ENCODE data around the gene ACTG2.
A peak's percentile ranks its signal among the peaks of the same experiment; 100 is the strongest.
"Not testable (repeated sequence)": the region's sequence is repeated elsewhere in the genome, so short reads cannot be mapped to it uniquely, and the experiment has no call there.

The ACTG2 gene

DNA sequence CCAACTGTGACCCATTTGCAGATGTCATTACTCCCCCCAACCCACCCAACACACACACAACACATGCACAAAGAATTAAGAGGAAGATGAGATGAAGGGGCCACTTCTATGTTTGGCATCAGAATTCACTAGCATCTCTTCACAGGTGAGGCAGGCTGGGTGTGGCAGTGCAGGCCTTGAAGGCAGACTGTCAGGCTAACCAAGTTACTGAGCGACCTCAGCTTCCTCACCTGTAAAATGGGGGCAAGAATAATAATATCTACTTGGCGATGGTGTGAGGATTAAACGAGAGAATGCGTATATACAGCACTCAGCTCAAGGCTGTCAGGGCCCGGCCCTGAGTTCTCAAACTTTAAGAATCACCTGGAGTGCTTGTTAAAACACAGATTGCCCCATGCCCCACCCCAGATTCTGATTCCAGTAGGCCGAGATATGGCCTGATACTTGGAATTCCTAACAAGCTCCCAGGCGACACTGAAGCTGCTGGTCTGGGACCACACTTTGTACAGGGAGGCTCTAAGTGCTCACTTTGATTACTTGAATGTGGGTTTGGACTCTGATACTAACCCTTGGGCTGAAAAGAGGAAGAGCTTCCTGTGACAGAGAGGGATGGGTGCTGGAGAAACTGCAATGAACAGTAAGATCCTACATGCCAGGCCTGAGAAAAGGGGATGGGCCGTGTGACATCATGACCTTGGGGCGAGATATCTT, 1.1 kb downstream of the ACTG2 start:
- no peak for DNase-seq

DNA sequence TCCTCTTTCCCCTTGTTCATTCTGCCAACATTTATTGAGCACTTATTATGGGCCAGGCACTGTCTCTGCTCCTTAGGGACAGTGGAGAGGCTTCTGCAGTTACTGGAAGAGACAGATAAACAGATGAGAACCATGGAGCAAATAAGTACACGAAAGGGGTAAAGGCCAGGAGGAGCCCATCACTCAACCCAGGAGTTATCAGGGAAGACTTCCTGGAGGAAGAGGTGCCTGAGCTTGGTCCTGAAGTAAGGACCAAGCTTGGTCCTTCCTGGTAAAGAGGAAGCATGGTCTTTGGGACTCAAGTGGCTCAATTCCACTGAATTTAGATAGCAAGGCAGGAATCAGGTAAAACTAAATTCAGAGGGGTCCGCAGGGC, 1.7 kb downstream of the ACTG2 start:
- no peak for DNase-seq

DNA sequence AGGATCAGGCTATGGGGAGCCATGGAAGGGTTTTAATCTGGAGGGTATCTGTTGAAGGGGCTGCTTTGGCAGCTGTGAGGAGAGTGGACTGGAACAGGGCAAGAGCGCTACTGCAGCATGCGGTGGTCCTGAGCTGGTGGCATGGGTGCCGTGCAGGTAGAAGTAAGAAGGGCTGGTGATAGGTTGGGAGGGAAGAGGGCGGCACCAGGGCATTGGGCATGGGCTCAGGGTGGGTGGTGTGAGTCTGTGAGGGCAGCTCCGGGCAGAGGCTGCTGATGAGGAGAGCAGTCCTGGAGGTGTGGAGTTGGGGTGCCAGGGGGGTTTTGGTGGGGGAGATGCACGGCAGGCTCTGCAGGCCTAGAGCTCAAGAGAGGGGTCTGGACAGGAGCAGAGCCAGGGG, 2.1 kb downstream of the ACTG2 start:
- DNase-seq = no peak

DNA sequence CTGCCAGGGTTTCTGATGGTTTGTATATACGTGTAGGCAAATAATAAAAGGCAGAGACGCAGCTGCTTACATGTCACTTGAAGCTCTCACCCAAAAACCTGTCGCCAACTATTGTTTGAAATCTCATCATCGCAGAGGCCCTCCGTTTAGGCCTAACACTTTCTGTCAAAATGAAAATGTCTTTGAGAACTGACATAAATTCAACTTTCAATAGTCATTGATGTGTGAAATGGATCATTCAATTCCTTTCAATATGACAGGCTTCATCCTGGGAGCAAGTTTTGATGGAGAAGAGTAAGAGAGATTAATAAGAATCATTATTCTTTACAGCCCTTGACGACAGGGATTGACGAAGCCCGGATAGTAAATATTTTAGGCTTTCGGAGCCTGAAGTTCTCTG, 2.7 kb downstream of the ACTG2 start:
- DNase-seq = no peak

DNA sequence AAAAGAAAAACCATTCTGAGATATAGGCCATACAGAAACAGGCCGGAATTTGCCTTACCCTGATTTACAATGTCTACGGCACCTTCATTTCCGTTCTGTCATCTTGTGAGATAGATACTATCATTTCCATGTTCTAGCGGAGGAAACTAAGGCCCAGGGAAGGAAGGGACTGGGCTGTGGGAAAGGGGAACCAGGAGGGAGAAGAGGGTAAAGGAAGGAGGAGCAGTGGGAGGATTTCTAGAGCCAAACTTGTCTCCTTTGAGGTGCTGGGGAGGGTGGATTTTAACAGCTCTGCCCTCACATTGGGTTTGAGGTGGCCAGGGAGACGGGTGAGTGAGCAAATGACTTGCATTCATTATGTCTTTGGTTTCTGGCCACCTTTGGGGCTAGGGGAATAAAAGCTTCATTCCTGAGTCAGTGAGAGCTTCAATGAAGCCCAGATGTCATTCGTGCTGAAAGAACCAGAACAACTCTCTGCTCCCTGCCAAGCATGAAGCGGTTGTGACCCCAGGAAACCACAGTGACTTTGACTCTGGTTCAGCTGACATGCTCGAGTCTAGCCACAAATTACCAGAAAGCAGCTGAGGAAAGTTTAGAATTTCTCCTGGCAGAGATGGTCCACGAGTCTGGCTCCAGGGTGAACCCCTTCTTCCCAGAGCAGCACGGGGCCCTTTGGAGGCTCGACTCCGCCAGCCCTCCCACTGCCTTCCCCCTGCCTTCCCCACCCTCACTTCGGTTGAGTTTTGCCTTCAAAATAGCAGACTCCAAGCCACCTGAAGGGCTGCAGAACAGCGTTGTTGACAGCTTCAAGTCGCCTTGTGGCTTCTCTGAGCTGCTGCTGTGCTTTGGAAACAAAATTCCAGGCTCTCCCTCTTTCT, 3.8 kb downstream of the ACTG2 start:
- peak; percentile 38 for DNase-seq

DNA sequence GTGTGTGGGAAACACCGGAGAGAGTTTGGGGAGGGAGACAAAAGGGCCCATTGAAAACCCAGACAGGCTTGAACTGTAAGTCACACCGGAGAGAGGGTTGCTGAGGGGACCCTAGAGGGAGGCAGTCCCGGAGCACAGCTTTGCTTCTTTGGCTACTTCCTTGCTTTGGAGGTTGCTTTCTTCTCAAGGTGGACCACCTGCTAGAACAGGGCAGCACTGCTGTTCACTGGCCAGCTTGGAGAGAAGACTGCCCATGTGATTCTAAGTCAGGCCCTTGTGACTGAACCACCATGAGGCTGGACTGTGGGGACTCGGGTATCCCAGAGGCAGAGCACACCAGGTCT, 4.4 kb downstream of the ACTG2 start:
- no peak for DNase-seq

DNA sequence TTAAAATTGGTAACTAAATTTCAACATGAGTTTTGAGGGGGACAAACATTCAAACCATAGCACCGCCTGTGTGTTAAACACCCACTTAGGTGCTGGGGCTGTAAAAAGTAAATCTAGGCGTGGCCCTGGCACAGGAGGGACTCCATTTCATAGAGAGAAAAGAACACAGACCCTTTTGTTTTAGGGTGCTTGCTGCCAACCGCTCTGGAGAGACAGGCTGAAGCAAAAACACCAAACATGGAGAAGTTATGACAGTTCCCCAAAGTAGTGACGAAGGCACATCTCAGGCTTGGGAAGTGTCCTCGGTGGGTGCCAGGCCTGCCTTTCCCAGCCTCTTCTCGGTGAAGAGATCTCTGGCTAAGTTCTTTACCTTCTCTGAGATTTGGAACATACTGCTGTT, 5.1 kb downstream of the ACTG2 start:
- DNase-seq = no peak

DNA sequence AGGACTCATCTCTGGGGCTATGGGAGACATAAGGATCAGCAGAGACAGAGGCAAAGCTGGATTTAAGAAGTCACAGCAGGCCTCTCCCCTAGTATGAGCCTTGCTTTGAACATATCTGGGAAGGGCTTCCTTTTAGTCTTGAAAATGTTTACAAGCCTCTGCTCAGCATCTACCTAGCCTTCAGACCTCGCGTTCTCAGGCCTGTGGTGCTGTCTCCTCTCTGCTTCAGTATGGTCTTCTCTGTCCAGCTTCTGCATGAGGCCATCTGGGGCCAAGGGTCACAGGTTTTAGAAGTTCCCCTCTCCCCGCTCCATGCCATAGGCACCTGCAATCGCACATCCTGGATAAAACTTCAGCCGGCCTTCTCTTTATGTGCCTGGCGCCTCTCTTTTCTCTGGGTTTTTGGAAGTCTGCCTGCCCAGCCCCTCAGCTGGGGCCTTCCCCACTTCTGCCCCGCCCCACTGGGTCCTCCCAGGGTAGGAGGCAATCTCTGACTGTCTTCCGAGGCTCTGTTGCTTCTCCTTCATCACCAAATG, 7.1 kb downstream of the ACTG2 start:
- no peak for DNase-seq

DNA sequence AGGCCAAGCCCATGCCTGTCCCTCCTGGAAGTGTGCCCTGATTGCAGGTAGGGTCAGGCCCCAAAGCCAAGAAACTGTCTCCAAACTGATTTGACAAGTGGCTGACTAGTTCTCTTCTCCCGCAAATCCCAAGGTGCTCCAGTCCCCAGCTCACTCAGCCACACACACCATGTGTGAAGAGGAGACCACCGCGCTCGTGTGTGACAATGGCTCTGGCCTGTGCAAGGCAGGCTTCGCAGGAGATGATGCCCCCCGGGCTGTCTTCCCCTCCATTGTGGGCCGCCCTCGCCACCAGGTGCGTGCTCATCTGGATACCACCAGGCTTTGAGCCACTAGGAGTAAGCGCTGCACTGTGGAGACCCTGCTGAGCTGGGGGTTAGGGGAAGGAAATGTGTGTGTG, 8.3 kb downstream of the ACTG2 start:
- no peak for DNase-seq

DNA sequence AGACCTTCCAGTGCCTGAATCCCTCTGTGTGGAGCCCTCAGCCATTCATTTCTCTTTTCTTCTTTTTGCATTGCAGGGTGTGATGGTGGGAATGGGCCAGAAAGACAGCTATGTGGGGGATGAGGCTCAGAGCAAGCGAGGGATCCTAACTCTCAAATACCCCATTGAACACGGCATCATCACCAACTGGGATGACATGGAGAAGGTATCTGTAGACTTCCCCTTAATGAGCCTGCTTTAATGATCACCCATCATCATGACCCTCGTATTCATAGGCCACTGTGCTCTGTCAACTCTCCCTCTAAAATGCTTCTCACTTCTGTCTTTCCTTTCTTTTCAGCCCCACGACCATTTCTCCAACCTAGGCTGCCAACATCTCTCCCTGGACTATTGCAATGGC, 9.5 kb downstream of the ACTG2 start:
- DNase-seq = no peak

DNA sequence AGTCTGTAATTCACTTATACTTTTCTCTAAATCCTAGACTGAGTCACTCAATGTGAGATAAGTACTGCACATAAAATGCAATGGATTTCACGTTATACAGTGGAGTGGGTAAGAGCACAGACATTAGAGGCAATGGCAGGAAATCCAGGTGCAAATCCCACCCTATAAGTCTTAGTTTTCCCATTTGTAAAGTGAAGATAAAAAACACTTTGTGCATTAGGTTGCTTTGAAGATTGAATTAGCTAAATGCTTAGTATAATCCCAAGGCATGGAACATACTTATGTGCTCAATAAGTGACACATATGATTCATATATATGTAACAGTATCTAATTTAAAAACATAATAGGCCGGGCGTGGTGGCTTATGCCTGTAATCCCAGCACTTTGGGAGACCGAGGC, 10.5 kb downstream of the ACTG2 start:
- DNase-seq = no peak

DNA sequence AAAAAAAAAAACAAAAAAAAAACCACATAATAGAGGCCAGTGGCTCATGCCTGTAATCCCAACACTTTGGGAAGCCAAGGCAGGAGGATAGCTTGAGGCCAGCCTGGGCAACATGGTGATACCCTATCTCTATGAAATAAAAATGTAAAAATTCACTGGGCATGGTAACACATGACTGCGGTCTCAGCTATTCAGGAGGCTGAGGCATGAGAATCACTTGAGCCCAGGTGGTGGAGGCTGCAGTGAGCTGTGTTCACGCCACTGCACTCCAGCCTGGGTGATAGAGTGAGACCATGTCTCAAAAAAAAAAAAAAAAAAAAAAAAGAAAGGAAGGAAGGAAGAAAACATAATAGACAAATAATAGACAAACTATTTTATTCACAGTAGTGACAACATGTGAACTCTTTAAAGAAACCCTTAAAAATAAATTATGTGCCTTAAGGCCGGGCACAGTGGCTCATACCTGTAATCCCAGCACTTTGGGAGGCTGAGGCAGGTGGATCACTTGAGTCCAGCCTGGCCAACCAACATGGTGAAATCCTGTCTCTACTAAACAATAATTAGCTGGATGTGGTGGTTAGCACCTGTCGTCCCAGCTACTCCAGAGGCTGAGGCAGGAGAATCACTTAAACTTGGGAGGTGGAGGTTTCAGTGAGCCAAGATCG, 11.3 kb downstream of the ACTG2 start:
- not testable (repeated sequence) for DNase-seq

DNA sequence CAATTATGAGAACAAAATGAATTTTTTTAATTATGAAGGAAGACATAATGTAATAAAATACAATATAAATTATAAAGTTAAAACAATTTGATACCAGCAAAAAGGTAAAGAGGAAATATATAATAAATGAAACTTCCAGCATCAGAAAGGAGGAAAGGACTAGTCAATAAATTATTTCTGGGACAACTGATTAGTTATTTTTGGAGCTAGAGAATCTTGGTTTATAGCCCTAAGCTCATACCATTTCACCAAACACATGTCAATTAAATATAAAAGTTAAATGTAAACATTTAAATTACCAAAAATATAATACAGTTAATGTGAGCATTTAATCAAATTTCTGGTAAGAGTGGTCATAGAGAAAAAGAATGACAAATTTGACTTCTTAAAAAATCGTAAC, 12.1 kb downstream of the ACTG2 start:
- no peak for DNase-seq

DNA sequence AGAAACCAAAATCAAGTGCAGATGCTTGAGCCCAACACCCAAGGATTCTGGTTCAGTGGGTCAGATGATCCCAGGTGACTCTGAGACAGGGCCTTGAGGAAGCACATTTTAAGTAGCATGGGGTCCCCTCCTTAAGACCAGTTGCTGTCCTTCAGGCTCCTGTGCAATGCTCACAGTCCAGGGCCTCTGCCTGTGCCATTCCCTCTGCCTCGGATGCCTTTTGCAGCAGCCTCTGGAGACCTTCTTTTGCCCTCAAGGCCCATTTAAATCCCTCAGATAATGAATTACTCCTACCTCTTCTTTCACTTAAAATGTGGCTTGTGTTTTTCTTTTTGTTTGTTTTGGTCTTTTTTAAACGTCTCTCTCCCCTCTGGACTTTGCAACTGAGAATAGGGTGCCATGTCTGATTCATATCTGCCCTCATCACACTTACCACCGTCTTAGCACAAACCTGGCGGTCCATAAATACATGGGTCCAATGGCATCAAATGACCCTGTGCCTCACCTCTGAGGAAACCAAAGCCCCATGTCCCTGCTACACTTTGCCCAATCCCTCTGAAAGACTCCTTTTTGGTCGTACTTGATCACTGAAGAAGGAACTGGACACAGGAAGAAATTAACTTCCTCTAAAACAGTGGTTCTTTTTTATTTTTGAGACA, 14.2 kb downstream of the ACTG2 start:
- no peak for DNase-seq

DNA sequence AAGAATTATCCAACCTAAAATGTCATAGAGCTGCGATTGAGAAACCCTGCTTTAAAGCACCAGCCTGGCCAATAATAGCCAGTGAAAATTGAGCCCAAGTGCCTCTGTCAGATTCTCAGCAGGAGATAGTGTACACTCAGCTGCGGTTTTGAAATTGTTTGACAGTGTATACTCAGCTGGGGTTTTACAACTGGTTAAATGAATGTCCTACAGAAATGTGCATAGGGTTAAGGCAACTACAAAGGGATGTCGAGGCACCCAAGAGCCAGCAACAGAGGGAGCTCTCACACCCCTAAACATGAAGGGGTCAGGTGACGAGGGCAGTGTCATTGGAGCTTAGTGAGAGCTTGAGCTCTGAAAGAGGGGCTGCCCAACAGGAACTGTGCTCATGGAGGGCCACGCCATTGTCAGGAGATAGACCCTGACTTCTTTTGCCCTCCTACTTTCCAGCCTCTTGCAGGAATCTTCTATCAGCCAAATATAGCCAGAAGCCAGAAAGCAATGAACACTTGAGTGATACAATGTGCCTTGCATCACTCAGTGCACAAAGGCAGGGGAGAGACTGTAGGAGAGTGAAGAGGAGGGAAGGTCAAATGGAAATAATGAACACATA, 15.1 kb downstream of the ACTG2 start:
- peak; percentile 63 for DNase-seq

DNA sequence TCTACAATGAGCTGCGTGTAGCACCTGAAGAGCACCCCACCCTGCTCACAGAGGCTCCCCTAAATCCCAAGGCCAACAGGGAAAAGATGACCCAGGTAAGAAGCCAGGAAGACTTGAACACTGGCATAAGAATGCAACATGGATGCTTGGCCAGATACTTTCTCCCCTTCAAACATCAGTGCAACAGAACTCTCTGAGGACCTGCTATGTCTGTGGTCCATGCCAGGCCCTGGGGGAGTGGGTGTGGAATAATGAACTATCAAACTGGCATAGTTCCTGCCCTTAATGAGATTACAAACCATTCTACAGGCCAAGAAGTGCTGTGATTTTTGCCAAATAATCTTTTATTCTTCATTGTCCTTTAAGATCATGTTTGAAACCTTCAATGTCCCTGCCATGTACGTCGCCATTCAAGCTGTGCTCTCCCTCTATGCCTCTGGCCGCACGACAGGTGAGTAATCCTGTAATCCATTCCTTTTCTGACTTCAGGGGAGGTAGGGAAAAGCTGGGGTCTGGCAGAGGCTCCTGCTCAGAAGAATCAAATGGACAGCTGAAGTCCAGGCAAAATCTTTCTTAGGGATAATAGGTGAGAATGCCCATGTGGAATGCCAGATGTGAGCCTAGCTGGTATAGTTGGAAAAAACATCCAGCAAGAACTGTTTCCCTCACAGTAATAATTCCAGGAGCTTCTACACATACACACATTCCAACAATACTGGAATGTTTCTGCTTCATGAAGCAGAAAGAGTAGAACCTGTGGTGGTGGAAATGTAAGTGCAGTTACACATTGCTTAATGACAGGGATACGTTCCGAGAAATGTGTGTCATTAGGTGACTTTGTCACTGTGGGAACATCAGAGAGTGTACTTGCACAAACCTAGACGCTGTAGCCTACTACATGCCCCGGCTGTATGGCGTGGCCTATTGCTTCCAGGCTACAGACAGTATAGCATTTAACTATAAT, 16.2 kb downstream of the ACTG2 start:
- DNase-seq = no peak

DNA sequence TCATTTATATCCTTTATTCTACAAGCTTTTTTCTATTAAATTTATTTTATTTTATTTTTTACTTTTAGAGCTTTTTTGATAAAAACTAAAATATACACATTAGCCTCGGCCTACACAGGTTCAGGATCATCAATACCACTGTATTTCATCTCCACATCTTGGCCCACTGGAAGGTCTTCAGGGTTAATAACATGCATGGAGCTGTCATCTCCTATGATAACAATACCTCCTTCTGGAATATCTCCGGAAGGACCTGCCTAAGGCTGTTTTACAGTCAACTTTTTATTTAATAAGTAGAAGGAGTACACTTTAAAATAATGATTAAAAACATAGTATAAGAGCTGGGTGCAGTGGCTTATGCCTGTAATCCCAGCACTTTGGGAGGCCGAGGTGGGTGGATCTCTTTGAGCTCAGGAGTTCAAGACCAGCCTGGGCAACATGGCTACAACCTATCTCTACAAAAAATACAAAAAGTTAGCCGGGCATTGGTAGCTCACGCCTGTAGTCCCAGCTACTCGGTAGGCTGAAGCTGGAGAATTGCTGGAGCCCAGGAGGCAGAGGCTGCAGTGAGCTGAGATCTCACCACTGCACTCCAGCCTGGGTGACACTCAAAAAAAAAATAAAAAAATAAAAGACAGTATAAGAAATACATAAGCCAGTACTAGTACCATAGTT, 18.2 kb downstream of the ACTG2 start:
- DNase-seq = no peak

DNA sequence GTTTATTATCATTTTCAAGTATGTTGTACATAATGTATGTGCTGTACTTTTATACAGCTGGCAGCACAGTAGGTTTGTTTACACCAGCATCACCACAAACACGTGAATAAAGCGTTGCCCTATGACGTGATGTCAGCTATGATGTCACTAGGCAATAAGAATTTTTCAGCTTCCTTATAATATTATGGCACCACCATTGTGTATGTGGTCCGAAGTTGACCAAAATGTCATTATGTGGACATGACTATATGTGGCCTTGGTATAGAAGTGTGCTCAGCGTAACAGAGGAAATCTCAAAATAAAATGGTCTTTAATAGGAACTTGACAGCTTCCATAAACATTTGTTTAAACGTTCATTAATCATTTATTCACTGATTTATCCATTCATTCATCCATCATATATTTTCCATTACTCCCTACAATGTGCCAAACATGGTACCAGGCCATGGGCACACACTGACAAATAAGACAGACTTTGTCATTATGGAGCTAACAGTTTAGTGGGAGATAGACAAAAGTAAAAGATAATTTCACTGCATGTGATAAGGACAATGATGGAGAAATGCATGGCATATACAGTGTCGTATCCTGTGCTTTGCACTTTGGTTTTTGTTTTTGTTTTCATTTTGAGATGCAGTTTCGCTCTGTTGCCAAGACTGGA, 18.9 kb downstream of the ACTG2 start:
- no peak for DNase-seq

DNA sequence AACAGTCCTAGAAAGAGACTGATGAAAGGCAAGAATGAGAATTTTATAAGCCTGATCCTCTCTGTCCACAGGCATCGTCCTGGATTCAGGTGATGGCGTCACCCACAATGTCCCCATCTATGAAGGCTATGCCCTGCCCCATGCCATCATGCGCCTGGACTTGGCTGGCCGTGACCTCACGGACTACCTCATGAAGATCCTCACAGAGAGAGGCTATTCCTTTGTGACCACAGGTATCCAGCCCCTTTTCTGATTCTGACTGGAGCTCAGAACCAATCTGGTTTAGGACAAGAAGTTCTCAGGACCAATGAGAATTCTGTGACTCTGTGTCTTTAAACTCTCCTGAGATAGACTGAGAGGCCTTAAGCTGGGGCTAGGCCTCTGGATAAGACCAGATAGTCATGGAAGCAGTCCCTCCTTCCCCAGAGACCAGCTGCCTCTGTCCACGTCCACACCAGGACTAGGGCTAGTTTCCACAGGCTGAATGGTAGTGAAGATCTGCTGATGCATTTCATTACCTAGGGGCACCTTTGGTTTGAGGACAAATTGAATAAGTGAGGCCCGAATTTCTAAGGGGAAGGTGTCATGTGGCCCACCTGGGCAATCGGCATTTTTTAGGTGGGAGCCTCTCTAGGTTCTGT, 20.7 kb downstream of the ACTG2 start:
- no peak for DNase-seq

DNA sequence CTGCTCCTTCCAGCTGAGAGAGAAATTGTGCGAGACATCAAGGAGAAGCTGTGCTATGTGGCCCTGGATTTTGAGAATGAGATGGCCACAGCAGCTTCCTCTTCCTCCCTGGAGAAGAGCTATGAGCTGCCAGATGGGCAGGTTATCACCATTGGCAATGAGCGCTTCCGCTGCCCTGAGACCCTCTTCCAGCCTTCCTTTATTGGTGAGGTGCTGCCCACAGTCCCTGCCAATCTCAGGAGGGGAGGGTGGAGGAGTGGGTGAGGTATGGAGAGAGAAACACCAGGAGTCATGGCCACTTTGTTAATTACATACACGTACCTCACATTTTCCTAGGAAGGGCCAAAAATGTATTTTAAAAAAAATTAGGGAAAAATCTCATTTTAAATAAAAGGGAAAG, 21.9 kb downstream of the ACTG2 start:
- DNase-seq = no peak
